ENCODE results near the gene CRX. TPM values are rescaled to one million over a fixed set of nuclear protein-coding genes. Genes with fewer than 3 reads are reported as not detected.
"Not testable (repeated sequence)": the region's sequence is repeated elsewhere in the genome, so short reads cannot be mapped to it uniquely, and the experiment has no call there.

Gene CRX
- total RNA-seq, 1 donor from 2014 or later, result not detected

DNA sequence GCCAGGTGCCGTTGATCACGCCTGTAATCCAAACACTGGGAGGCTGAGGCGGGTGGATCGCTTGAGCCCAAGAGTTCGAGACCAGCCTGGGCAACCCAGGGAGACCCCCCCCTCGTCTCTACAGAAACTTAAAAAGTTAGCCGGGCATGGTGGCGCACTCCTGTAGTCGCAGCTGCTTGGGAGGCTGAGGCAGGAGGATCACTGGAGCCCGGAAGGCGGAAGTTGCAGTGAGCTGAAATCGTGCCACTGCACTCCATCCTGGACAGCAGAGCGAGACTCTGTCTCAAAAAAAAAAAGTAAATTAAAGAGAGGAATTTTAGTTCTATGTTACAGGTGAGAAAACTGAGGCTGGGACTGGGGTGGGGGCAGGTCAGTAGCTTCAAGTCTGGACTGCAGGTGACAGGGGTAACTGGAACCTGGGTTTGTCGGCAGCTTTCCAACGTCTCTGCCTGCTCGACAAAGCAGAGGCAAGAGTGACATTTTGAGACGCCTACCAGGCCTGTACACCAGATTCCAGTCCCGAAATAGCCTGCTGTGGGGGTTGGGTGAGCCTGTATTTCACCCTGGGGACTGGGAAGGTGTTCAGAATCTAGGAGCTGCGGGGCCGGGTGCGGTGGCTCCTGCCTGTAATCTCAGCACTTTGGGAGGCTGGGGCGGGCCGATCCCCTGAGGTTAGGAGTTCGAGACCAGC lies 42.1 kb upstream of the CRX start:
- TF ChIP-seq, protein P1, sequence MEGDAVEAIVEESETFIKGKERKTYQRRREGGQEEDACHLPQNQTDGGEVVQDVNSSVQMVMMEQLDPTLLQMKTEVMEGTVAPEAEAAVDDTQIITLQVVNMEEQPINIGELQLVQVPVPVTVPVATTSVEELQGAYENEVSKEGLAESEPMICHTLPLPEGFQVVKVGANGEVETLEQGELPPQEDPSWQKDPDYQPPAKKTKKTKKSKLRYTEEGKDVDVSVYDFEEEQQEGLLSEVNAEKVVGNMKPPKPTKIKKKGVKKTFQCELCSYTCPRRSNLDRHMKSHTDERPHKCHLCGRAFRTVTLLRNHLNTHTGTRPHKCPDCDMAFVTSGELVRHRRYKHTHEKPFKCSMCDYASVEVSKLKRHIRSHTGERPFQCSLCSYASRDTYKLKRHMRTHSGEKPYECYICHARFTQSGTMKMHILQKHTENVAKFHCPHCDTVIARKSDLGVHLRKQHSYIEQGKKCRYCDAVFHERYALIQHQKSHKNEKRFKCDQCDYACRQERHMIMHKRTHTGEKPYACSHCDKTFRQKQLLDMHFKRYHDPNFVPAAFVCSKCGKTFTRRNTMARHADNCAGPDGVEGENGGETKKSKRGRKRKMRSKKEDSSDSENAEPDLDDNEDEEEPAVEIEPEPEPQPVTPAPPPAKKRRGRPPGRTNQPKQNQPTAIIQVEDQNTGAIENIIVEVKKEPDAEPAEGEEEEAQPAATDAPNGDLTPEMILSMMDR (IDR thresholded peaks at IDR 0.05; ENCODE audit: unreplicated experiment), result no peak
- Mint-ChIP-seq H3K4me1 (peaks cover 18% of the 10 kb centered on the region), H3K9me3 (no peaks in the 10 kb centered on the region)

DNA sequence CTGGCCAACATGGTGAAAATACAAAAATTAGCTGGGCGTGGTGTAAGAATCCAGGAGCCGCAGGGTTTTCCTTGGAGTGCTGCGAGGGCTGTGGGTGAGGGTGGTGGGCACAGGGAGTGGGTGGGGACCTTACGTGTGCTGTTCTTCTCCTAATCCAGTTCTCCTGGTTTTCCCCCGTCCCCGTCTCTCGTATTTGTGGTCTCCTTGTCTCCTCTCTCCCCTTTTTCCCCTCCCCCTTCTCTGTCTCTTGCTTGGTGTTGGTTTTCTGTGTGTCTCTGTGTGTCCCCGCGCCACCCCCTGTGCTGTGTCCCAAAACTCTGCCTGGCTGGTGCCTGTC lies 41.6 kb upstream of the CRX start:
- Mint-ChIP-seq H3K27ac (peak overlapping the region; percentile 82), H3K36me3 (peaks cover 23% of the 10 kb centered on the region), H3K4me3 (peak overlapping the region; percentile 91), H3K27me3 (ENCODE audit: low read depth) (no peaks in the 10 kb centered on the region), H3K9me3 (no peaks in the 10 kb centered on the region), H3K4me1 (peaks cover 18% of the 10 kb centered on the region)
- TF ChIP-seq, protein P1 (IDR thresholded peaks at IDR 0.05; ENCODE audit: unreplicated experiment), result no peak
- DNase-seq (ENCODE audit: low spot score in 2 of 2, unreplicated experiment in 2 of 2), result no peak

More for the DNA sequence above, 42.1 kb upstream of the CRX start:
- H3K36me3 Mint-ChIP-seq, result peaks cover 22% of the 10 kb centered on the region
- H3K27ac Mint-ChIP-seq, result peak overlapping the region; percentile 72
- DNase-seq (ENCODE audit: low spot score in 2 of 2, unreplicated experiment in 2 of 2), result no peak
- no peaks in the 10 kb centered on the region for H3K27me3 Mint-ChIP-seq (ENCODE audit: low read depth)
- H3K4me3 Mint-ChIP-seq, result peak overlapping the region; percentile 91

DNA sequence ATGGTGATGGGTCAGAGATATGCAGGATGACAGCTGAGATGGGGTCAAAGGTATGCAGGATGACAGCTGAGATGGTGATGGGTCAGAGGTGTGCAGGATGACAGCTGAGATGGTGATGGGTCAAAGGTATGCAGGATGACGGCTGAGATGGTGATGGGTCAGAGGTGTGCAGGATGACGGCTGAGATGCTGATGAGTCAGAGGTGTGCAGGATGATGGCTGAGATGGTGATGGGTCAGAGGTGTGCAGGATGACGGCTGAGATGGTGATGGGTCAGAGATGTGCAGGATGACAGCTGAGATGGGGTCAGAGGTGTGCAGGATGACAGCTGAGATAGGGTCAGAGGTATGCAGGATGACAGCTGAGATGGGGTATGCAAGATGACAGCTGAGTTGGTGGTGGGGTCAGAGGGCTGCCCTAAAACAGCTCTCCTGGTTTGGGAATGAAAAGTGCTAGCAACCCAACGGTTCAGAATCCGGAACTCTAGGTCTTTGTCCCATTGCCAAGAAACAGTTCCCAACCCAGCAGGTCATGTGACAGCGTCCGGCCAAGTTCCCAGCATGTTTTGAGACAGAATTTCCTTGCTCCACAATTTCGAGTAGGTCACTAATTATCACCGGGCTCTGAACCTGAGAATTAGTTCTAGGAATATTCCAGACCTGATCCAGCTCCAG lies 40.0 kb upstream of the CRX start:
- Mint-ChIP-seq H3K4me3 (no peak overlapping the region), H3K27me3 (ENCODE audit: low read depth) (no peaks in the 10 kb centered on the region), H3K9me3 (no peaks in the 10 kb centered on the region), H3K27ac (no peak overlapping the region), H3K4me1 (peaks cover 18% of the 10 kb centered on the region), H3K36me3 (peaks cover 23% of the 10 kb centered on the region)
- TF ChIP-seq, protein P1 (IDR thresholded peaks at IDR 0.05; ENCODE audit: unreplicated experiment), result no peak
- no peak for DNase-seq (ENCODE audit: low spot score in 2 of 2, unreplicated experiment in 2 of 2)

DNA sequence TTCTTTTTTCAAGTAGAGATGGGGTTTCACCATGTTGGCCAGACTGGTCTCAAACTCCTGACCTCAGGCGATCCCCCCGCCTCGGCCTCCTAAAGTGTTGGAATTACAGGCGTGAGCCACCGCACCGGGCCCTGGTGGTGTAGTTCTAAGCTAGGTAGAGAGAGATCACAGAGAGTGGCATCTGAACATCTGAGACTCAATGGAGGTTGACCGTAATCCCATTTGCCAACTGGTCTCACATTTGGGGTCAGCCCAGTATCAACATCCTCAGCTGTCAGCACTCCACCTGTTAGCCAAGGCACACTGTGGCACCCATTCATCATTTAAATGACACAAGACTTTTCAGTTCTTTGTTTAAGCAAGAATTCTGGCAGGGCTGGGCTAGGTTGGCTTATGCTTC lies 35.2 kb upstream of the CRX start:
- Mint-ChIP-seq H3K4me3 (no peak overlapping the region), H3K27me3 (ENCODE audit: low read depth) (no peaks in the 10 kb centered on the region), H3K4me1 (peaks cover 6% of the 10 kb centered on the region), H3K9me3 (no peaks in the 10 kb centered on the region), H3K36me3 (peaks cover 20% of the 10 kb centered on the region), H3K27ac (no peak overlapping the region)
- TF ChIP-seq, protein P1 (IDR thresholded peaks at IDR 0.05; ENCODE audit: unreplicated experiment), result no peak
- no peak for DNase-seq (ENCODE audit: low spot score in 2 of 2, unreplicated experiment in 2 of 2)

DNA sequence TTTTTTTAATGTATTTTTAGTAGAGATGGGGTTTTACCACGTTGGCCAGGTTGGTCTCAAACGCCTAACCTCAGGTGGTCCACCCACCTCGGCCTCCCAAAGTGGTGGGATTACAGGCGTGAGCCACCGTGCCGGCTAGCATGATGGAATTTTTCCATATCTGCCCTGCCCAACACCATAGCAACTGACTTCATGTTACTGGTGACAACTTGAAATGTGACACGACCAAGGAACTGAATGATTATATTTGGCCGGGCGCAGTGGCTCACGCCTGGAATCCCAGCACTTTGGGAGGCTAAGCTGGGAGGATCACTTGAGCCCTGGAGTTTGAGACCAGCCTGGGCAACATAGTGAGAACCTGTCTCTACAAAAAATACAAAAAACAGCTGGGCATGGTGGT lies 34.4 kb upstream of the CRX start:
- H3K36me3 Mint-ChIP-seq, result peaks cover 14% of the 10 kb centered on the region
- H3K9me3 Mint-ChIP-seq; H3K27ac Mint-ChIP-seq; DNase-seq (ENCODE audit: low spot score in 2 of 2, unreplicated experiment in 2 of 2); H3K4me3 Mint-ChIP-seq; H3K4me1 Mint-ChIP-seq; H3K27me3 Mint-ChIP-seq (ENCODE audit: low read depth): not testable (repeated sequence)

DNA sequence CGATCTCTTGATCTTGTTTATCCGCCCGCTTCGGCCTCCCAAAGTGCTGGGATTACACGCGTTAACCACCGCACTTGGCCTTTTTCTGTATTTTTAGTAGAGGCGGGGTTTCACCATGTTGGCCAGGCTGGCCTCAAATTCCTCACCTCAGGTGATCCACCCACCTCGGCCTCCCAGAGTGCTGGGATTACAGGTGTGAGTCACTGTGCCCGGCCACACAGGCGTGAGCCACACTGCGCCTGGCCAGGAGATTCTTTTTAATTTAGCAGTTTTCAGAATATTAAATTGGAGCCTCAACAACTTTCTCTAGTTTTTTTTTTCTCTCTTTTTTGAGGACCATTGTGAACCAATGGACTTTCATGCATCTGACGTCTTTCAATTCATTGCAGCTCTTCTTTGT lies 31.9 kb upstream of the CRX start:
- H3K9me3 Mint-ChIP-seq; DNase-seq (ENCODE audit: low spot score in 2 of 2, unreplicated experiment in 2 of 2); H3K4me3 Mint-ChIP-seq; H3K36me3 Mint-ChIP-seq; H3K4me1 Mint-ChIP-seq; H3K27ac Mint-ChIP-seq; H3K27me3 Mint-ChIP-seq (ENCODE audit: low read depth): not testable (repeated sequence)

All from mesothelial cell of epicardium (in vitro differentiated cells).